HG03159 (cell line): ENCODE measurements around the gene SLX4.

Source experiments
- ATAC-seq: cut with Tn5 transposase; IDR thresholded peaks from one replicate; pipeline ENCODE4 v1.9.1; 2021; ENCODE audit warnings: mild to moderate bottlenecking, moderate library complexity; ENCODE audit not compliant: unreplicated experiment

SLX4 gene

GRCh38 chr16:3561626-3562025 lies 49.8 kb downstream of the SLX4 start:
- ATAC-seq: no peak

- no peak for ATAC-seq
Observed at GRCh38 chr16:3554351-3554928, 57.0 kb downstream of the SLX4 start.

GRCh38 chr16:3553138-3553923 lies 58.1 kb downstream of the SLX4 start:
- ATAC-seq: no peak

- no peak for ATAC-seq
Observed at GRCh38 chr16:3550851-3551847, 60.3 kb downstream of the SLX4 start.

- no peak for ATAC-seq
Observed at GRCh38 chr16:3549906-3550305, 61.5 kb downstream of the SLX4 start.

GRCh38 chr16:3548859-3549258 lies 62.5 kb downstream of the SLX4 start:
- no peak for ATAC-seq

- no peak for ATAC-seq
Observed at GRCh38 chr16:3548445-3548844, 63.0 kb downstream of the SLX4 start.

GRCh38 chr16:3546986-3547682 lies 64.3 kb downstream of the SLX4 start:
- no peak for ATAC-seq

GRCh38 chr16:3542601-3543373 lies 68.6 kb downstream of the SLX4 start:
- ATAC-seq: no peak

- ATAC-seq: no peak
Observed at GRCh38 chr16:3541527-3542155, 69.8 kb downstream of the SLX4 start.

GRCh38 chr16:3538222-3538621 lies 73.2 kb downstream of the SLX4 start:
- no peak for ATAC-seq

- no peak for ATAC-seq
Observed at GRCh38 chr16:3536851-3537250, 74.6 kb downstream of the SLX4 start.

- no peak for ATAC-seq
Observed at GRCh38 chr16:3536271-3536731, 75.1 kb downstream of the SLX4 start.

- no peak for ATAC-seq
Observed at GRCh38 chr16:3534126-3534525, 77.3 kb downstream of the SLX4 start.

- no peak for ATAC-seq
Observed at GRCh38 chr16:3532741-3533140, 78.7 kb downstream of the SLX4 start.
